T-helper 2 cell treated with Interferon-gamma antibody and Interleukin-4, amounts not matched to agents 100 ng/mL and 5 ng/mL, for 36 hours (primary cell): ENCODE measurements around the gene CYP46A1. TPM values are rescaled to one million over a fixed set of nuclear protein-coding genes. Genes with fewer than 3 reads are reported as not detected.
"Not testable (repeated sequence)": the region's sequence is repeated elsewhere in the genome, so short reads cannot be mapped to it uniquely, and the experiment has no call there.

Source experiments
- intact Hi-C: fragments of 100-400 bp; cut with micrococcal nuclease; formaldehyde crosslinking; loops from one replicate; pipeline ENCODE4 v1.15.1; 2023
- total RNA-seq: library from RNA; stranded (reverse); gene quantifications from 2 replicates; pipeline ENCODE4 v1.2.3, GENCODE V29; 2022

Gene CYP46A1
- total RNA-seq, 1 donor from 2014 or later: 0.09 TPM

DNA sequence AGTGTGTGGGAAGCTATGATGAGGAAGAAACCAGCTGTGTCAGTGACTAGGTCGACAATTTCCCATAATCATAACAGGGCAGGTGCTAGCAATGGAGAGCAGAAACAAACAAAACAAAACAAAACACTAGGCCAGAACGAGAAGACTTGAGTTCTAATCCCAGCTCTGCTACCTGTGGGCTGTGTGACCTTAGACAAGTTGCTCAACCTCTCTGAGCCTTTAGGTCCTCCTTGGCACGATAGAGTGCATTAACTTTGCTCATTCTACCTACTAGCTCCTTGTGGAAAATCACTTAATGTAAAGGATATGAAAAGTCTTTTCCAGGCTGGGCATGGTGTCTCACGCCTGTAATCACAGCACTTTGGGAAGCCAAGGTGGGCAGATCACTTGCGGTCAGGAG is 27.9 kb upstream of the CYP46A1 start:
- intact Hi-C loops: no loop called here

DNA sequence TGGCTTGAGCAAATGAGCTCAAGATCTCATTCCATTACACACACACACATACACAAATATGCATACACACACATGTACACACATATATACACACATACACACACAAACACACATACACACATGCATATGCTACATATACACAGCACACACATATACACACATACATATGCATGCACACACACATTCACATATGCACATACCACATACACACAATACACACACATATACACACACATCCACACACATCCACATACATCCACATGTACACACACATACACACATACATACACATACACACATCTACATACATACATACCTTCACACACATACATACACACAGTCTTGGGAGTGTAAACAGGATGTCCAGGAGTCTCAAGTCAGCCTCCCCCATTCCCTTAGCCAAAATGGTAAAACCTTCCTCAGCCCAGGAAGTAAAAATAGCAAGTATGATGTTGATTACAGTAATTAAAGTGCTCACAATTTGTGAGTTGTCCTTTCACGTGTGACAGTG is 26.4 kb upstream of the CYP46A1 start:
- intact Hi-C loops: no loop called here

DNA sequence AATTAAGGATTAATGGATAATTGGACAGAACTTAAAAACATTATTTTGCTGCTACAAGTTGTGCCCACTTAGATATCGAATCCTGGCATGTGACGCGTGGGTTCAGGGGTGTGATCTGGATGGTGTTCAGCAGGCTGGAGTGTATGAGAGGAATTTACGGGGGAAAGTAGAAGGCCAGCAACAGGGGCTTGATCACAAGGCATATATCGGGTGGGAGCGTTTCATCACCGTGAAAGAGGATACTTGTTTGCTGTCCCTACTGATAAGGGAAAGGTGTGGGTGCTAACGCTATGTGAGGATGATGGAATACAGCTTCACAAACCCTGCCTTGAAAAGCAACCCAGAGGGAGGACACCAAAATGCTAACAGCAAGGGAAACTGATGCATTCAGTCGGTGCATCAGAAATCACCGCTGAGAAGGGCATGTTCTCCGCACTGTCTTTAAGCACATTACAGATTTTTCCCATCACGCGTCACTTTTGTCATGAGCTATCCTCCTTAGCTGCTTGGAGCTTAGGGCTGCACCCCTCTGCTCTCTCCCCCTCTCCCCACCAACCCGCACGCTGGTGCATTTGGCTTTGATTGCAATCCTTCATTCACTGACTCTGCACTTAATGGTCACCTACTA is 25.8 kb upstream of the CYP46A1 start:
- intact Hi-C loops: no loop called here

DNA sequence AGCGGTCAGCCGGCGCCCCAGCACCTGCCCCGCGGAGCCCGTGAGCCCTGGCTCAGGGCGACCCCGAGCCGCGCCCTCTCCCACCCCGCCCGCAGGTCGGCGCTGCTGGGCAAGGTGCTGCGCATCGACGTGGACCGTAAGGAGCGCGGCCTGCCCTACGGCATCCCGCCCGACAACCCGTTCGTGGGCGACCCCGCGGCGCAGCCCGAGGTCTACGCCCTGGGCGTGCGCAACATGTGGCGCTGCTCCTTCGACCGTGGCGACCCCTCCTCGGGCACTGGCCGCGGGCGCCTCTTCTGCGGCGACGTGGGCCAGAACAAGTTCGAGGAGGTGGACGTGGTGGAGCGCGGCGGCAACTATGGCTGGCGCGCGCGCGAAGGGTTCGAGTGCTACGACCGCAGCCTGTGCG is 24.8 kb upstream of the CYP46A1 start:
- intact Hi-C loops: no loop called here

DNA sequence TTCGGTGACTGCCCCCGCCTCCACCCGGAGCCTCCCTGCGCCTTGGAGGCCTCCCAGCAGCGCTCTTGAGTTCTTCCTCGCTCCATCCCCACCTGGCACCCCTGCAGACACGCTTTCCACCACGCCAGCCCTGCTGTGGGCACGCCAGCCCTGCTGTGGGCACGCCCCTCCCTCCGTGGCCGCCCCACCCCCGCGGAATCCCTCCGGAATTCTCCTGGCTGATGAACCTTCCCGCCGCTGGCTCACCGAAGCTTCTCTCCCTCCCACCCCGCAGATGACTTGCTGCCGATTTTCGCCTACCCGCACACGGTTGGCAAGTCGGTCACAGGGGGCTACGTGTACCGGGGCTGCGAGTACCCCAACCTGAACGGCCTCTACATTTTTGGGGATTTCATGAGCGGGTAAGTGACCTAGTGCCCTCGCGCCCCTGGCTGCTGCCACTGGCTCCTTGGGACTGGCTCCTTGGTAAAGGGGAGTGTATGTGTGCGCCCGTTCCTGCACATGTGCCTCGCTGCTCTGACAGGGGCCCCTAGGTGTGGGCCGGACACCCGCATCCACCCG is 24.0 kb upstream of the CYP46A1 start:
- intact Hi-C loops: no loop called here

DNA sequence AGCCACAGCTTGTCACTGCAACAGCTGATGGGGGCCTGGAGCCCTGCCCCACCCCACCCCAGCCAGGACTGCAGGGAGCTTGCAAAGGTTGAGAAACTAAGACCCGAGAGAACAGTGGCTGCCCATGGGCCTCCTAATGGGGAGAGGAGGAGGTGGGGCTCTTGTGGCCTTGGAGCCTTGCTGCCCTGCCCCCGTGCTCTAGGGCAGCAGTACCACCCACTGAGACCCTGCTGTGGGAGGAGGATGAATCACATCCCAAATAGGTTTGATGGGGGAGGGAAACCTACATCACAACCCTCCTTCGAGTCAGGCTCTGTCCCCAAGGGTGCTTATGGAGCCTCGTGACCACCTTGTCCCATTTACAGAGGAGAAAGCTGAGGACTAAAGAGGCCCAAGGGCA is 23.3 kb upstream of the CYP46A1 start:
- intact Hi-C loops: no loop called here

DNA sequence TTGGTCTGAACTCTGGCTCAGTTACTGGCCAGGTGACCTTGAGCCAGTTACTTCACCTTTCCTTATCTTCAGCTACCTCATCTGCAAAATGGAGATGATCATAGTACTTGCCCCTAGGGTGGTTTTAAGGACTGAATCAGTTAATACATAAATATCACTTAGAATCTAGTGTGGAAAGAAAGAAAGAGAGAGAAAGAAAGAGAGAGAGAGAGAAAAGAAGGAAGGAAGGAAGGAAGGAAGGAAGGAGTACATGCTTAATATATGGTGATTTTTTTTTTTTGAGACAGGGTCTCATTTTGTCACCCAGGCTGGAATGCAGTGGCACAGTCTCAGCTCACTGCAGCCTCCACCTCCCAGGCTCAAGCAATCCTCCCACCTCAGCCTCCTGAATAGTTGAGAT is 22.9 kb upstream of the CYP46A1 start:
- intact Hi-C loops: not testable (repeated sequence)

DNA sequence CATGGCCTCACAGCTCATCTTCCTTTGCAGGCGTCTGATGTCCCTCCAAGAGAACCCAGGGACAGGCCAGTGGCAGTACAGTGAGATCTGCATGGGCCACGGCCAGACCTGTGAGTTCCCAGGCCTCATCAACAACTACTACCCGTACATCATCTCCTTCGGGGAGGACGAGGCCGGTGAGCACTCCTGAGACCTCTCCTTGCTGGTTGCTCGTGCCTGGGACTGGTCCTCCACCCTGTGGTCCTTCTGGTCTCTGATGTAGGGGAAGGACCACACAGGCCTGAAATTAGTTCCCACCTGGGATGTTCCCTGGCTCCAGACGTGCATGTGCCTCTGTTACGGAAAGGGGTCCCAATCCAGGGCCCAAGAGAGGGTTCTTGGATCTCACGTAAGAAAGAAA is 21.3 kb upstream of the CYP46A1 start:
- intact Hi-C loops: no loop called here

DNA sequence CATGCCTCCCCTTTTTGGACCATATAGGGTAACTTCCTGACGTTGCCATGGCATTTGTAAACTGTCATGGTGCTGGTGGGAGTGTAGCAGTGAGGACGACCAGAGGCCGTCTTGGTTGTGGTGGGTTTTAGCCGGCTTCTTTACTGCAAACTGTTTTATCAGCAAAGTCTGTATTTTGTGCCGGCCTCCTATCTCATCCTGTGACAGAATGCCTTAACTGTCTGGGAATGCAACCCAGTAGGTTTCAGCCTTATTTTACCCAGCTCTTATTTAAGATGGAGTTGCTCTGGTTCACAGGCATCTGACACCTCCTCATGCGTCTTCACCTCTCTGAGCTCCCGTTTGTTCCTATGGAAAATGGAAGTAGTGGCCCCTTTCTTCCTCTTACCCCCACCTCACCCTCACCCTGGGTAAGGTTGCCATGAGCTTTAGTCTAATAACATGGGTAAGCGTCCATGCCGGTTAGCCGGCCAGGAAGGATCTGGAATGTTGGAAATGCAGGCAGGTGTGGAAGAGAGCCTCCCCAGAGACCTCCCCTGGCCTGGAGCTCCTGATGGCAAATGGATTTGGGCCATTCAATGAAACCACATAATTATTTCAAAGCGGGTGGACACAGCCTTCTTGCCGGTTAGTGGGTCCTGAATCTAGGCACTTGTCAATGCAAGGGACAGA is 20.6 kb upstream of the CYP46A1 start:
- intact Hi-C loops: no loop called here

DNA sequence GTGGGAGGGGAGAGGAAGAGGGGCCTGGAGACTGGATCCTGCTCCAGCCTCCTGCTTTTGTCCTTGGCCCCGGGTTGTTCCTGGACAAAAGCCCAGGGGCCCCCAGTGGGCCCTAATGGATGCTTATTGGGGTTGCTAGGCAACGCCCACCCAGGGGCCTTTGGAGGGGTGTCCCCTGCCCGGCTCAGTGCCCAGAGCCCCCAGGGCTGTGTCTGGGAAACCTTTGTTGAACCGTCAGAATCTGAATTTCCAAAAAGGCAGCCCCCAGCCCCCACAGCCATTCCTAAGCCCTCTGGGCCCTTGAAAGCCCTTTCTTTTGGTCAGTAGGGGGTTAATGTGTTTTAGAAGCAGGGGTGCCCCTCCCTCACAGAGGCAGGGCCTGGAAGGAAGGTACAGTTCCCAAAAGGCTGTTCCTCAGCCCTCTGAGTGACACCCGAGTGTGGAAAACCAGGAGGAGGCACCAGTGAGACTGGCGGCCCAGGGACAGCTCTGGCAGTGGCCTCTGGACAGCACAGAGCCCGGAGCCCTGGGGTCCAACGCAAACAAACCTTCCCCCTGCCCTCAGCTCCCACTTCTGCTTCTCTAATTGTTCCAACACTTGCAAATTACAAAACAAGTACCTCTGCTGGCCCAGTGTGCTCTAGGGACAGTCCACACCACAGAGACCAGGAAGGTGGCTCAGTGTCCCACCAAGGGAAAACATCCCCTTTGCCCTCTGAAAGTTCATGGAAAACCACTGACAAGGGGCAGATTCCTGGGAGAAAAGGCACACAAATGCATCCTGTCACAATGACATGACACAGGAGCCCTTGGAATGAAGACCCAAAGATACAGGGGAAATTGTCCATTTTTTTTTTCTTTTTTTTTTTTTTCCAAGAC is 19.8 kb upstream of the CYP46A1 start:
- intact Hi-C loops: no loop called here

DNA sequence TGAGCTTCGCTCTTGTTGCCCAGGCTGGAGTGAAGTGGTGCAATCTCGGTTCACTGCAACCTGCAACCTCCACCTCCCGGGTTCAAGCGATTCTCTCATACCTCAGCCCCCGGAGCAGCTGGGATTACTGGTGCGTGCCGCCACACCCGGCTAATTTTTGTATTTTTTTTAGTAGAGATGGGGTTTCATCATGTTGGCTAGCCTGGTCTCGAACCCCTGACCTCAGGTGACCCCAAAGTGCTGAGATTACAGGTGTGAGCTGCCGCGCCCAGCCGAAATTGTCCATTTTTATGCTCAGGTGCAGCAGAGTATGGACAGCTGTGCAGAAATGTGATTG is 19.2 kb upstream of the CYP46A1 start:
- intact Hi-C loops: no loop called here

DNA sequence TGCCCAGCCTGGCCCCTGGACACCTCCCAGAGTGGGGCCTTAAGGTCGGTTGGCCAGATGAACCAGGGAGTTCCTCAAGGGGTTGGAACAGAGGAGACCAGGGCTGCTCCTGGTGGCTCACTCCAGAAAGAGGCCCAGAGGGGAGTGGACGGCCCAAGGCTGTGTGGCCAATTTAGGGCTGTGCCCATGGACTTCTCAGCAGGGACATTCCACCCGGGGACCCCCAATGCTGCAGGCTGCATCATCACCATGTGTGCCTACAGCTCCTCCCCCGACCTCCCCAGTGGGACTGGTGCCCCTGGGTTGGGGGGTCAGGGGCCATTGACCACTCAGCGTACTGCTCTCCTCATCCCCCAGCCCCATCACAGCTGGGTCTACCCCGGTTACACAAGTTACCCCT is 17.6 kb upstream of the CYP46A1 start:
- intact Hi-C loops: no loop called here

DNA sequence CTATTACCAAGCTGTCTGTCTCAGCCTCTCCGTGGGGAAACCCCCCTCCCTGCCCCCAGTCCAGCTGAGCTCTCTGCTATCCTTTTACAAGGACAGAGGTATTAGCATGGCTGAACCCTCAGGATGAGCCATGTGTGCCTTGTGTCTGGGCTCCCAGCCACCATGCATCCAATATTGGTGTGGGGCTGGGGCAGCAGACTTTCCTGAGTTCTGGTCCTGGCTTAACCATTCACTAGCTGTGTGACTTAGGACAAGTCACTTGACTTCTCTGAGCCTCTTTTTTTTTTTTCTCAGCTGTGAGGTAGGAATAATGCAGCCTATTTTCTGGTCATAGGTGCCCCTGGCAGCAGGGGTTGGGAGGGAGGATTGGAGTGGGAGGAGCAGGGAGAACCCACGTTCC is 17.1 kb upstream of the CYP46A1 start:
- intact Hi-C loops: no loop called here

DNA sequence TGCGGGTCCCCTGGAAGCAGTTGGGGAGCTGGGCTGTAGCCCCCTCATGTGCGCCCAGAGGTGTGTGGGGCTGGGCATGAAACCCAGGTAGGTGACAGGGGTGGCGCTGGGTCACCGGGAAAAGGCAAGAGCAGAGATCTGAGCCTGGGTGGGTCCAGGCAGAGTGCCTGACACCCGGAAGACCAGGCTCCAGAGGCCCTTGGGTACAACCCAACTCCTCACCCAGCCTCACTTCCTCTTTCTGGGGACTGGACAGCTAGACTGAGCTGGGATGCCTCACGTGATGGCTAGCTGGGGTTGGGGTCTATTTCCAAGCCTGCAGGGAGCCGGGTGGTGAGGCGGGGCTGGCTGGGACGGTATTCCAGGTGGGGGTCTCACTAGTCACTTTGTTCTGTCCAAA is 16.3 kb upstream of the CYP46A1 start:
- intact Hi-C loops: no loop called here

DNA sequence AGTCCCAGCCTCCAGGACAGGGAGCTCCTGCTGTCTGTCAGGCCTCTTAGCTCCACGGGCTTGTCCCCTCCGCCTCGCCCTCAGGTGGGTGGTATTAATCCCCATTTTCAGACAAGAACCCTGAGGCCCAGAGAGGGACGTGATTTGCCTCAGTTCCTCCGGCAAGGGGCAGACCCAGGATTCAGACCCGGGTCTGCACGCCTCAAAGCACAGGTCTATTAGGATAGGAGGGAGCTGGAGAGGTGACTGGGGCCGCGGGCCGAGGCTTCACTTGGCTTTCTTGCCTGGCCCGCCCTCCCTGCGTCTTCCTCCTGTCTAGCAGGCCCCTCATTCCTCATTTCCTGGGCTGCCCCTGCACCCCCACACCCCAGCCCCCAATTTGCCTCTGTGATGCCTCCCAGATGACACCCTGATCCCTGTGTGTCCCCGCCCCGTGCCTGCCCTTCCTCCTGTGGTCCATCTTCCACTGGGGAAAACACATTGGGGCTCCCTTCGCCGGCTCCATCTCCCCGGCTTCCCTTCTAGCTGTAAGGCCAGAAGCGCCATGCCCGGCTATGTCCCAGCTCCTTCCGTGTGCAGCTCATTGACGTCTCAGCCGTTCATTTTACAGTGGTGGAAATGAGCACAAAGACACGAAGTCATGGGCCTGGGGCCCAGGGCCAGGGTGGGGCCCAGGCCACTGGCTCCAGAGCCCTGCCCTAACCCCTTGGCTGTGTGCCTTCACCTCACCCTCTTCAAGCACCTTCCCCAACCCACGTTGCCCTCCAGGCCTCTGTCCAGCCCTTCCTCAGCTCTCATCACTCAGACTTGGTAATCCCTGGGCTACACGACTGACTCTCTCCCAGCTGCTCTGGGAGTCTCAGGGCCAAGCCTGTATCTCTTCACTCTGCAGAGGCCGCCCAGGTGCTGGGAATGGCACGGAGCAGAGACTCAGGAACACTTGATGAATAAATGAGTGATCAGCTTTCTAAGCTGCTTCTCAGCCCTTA is 15.5 kb upstream of the CYP46A1 start:
- intact Hi-C loops: no loop called here

DNA sequence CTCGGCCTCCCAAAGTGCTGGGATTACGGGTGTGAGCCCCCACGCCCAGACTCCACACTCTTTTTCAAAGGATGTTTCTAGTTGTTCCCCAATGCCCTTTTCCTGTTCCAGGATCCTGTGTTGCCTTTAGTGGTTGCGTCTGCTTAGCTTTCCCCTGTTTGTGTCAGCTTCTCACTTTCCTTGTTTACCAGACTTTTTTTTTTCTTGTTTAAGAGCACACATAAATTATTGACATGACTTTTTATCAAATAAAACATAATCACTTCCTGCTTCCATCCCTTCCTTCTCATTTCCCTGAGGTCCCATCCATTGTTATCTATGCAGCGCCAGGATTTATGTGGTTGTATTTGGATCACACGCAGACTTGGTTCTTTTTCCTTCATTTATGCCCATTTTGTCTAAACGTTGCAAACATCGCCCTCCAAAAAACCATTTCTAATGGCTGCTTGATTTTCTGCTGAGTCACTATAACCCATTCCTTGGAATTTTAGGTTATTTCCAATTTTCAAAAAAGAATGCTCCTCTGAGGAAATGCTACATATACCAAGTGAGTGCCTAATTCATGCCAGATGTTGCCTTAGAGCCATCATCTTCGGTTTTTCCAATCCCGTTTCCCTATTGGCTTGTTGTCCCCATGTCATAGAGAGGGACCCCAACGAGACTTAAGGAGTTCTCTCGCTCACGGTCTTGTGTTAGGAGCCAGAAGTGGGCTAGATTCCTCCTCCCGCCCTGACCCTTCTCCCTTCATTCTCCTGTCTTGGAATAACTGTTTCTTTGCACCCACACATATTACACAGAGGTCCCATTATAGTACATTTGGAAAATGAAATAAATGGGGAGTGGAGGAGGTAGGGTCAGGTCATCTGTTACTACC is 13.5 kb upstream of the CYP46A1 start:
- intact Hi-C loops: no loop called here

DNA sequence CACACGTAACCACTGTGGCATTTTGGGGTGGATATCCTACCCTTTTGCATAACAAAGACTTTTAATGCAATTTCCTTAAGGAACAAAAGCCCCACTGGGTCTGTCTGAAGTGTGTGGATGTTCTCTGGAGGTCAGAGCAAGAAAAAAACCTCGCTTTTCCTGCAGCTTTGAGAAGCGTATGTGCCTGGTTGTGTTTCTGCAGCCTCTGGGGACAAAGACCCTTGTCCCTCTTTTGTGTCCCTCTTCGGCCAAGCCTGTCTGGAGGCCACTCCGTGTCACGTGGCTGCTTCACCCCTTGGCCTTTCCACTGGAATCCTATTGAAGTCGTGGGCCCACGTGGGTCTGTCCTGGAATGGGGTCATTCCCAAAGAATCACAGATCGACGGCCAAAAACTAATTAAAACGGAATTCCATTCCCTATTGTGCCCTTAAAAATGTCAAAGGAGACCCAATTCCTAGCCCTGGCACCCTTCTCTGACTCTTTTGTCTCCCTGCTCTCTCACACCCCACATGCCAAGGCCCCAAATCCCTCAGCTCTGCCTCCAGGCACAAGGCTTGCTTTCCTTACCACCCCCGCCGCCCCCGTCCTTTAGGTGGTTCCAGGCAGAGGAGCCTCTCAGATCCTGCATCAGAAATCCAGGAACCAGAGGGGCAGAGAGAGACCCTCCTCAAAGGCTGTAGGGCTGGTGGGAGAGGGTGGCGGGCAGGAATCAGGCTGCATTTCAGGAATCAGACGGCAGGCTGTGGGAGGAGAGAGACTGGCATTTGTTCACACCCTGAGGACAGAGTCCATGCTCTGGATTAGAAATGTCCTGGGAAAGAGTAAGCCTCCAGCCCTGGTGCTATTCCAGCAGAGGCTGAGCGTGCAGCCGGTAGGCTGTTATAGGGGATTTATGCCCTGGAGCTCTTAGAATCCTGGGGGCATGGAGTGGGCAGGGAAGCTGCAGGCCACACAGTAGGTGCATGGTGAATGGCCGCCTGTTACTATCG is 12.6 kb upstream of the CYP46A1 start:
- intact Hi-C loops: no loop called here

DNA sequence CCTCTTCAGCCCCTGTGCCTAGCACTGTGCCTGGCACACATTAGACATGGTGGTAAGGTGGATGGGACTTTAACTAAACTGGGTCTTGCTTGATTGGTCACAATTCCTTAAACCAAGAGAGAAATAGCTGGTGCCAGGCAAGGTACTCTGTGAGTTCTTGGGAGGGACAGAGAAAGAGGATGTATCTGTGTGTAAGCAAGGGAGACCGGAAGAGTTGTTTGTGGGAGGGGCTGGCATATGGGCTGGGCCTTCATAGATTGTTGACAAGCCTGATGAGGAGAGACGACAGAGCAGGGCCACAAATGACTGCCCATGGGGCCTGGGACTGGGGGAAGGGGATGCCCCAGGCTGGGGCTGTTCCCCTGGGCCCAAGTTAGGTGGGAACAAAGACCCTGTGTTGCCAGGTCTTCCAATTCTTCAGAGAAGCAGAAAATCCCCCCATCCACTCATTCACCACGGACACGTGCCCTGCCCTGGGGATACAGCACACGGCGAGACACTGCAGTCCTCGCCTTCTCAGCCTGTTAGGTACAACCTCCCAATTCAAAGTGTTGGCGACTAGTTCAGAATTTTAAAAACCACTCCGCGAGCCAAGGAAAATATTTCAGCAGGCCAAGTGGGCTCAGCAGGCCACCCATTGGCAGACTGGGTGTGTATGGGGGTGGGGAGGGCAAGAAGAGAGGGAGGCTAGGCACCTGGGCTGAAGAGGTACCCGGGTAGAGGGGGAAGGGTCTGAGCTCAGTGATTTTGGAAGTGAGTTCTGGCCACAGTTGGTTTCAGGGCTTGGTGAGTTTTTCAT is 11.4 kb upstream of the CYP46A1 start:
- intact Hi-C loops: no loop called here
